ENCODE data around the gene KRTAP15-1.

Gene KRTAP15-1

GRCh38 chr21:30463713-30464112 is 23.6 kb downstream of the KRTAP15-1 start:
- Mint-ChIP-seq H3K4me3 (no peak overlapping the region), H3K36me3 (no peaks in the 10 kb centered on the region), H3K27ac (no peak overlapping the region), H3K9me3 (no peaks in the 10 kb centered on the region), H3K27me3 (peaks cover 0 to 4% of the 10 kb centered on the region in 2 donors), H3K4me1 (no peaks in the 10 kb centered on the region)
- ATAC-seq (replicated peaks) (no peak), DNase-seq (no peak)

DNA sequence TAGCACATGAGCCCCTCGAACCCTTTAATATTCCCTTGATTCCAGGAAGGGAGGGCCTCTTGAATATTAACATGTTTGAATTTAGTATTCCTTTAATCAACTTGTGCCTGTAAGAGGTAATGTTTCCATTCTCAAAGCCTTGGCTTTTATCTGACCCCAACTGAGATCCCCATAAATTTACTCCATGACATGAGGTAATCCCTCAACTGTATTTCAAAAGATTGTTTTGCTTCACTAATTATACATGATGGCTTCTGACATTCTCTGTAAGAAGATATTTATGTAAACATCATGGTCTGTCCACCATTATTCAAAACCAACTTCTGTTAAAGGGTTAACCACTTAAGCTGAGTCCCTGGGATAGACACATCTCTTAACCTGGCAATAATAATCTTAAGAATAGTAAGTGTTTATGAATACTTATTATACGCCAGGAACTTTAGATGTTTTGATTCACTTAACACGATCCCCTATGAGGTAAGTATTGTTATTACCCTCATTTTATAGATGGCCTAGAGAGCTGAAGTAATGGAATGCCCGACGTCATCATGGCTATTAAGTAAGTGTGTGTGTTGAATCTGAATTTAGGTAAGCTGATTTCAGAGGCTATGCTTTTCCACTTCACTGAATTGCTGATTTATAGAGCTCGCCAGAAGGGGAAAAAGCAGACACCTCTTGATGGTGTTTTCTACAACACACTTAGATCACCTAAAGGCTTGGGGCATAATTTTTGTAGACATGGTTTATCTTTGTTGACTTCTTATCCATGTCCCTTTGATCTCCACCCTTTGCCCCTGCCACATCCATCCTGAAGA is 29.0 kb downstream of the KRTAP15-1 start:
- Mint-ChIP-seq H3K4me3 (no peak overlapping the region), H3K4me1 (no peaks in the 10 kb centered on the region), H3K36me3 (no peaks in the 10 kb centered on the region), H3K27ac (no peak overlapping the region), H3K9me3 (peaks cover 3 to 4% of the 10 kb centered on the region in 2 donors), H3K27me3 (peaks cover 0 to 4% of the 10 kb centered on the region in 2 donors)
- DNase-seq (no peak), ATAC-seq (replicated peaks) (no peak)

DNA sequence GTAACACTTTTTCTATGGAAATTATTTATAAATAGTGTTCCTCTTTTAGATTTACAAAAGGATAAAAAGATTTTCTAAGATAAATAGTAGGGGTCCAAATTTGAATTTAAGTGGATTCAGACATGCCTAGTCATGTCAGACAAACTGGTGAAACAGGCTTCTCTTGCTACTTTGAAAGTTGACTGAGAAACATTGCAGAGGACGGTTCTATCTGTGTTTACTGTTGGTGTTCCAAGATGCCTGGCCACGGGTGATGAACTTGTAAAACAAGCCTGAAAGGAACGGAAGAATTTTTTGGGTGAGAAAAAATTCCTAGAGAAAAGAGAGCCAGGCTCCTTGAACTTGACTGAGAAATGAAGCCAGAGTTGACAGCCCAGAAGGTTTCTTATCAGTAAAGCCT is 37.9 kb downstream of the KRTAP15-1 start:
- DNase-seq (no peak), ATAC-seq (replicated peaks) (no peak)
- Mint-ChIP-seq H3K27ac (no peak overlapping the region), H3K27me3 (no peaks in the 10 kb centered on the region), H3K4me1 (no peaks in the 10 kb centered on the region), H3K4me3 (no peak overlapping the region), H3K36me3 (no peaks in the 10 kb centered on the region), H3K9me3 (no peaks in the 10 kb centered on the region)

- no peaks in the 10 kb centered on the region for H3K9me3 Mint-ChIP-seq
- H3K4me3 Mint-ChIP-seq: no peak overlapping the region
Observed at GRCh38 chr21:30479259-30479658, 39.2 kb downstream of the KRTAP15-1 start.

GRCh38 chr21:30480145-30480544 is 40.1 kb downstream of the KRTAP15-1 start, which contains the start of gene KRTAP19-1:
TSS of gene KRTAP19-1 (minus strand) at chr21:30480367. CDS start at chr21:30480317, 50 bp downstream.
- no peak within 1 kb of the TSS for H3K27ac Mint-ChIP-seq

More at GRCh38 chr21:30479259-30479658, 39.2 kb downstream of the KRTAP15-1 start:
- no peaks in the 10 kb centered on the region for H3K36me3 Mint-ChIP-seq
- DNase-seq: no peak
- H3K4me1 Mint-ChIP-seq: no peaks in the 10 kb centered on the region
- no peak overlapping the region for H3K27ac Mint-ChIP-seq
- no peak for ATAC-seq (replicated peaks)
- H3K27me3 Mint-ChIP-seq: no peaks in the 10 kb centered on the region

DNA sequence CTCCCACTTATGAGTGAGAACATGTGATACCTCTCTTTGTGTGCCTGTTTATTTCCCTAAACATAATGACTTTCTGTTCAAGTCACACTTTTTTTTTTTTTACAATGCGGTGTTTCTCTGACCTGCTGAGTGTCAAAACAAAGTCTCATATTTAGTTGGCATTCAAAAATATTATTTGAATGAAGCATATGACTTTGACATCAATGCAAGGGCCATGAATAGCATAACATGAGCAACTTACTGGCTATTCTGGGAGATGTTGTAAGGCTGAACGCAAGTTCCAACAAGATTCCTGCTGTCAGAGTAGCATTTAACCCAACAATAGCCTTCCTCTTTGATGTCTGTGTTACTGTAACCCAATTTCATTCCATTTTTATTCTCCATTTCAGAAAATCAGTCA is 42.1 kb downstream of the KRTAP15-1 start:
- Mint-ChIP-seq H3K36me3 (no peaks in the 10 kb centered on the region), H3K27ac (no peak overlapping the region), H3K9me3 (peaks cover 11 to 13% of the 10 kb centered on the region in 2 donors), H3K4me1 (no peaks in the 10 kb centered on the region), H3K27me3 (no peaks in the 10 kb centered on the region), H3K4me3 (no peak overlapping the region)
- ATAC-seq (replicated peaks) (no peak), DNase-seq (no peak)

More at GRCh38 chr21:30480145-30480544, 40.1 kb downstream of the KRTAP15-1 start, which contains the start of gene KRTAP19-1:
- Mint-ChIP-seq H3K27me3 (no peaks in the 10 kb centered on the region), H3K4me1 (no peaks in the 10 kb centered on the region), H3K9me3 (peaks cover under 1% of the 10 kb centered on the region in 2 donors), H3K36me3 (no peaks in the 10 kb centered on the region), H3K4me3 (no peak within 1 kb of the TSS)
- ATAC-seq (replicated peaks) (no peak), DNase-seq (no peak)

DNA sequence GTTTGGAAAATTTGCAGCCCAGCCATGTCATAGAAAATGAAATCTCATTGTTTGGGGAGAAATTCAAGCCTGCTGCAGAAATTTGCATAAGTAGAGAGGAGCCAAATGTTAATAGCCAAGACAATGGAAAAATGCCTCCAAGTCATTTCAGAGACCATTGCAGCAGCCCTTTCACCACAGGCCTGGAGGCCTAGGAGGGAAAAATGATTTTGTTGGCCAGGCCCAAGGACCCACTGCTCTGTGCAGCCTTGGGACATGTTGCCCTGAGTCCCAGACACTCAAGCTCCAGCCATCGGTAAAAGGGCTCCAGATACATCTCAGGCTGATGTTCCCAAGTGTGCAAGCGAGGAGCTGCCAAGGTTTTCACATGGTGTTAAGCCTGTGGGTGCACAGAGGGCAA is 46.1 kb downstream of the KRTAP15-1 start:
- Mint-ChIP-seq H3K27me3 (no peaks in the 10 kb centered on the region), H3K9me3 (peaks cover 12 to 13% of the 10 kb centered on the region in 2 donors), H3K4me1 (no peaks in the 10 kb centered on the region), H3K36me3 (no peaks in the 10 kb centered on the region), H3K27ac (no peak overlapping the region), H3K4me3 (no peak overlapping the region)
- ATAC-seq (replicated peaks): no peak
- DNase-seq: no peak

- no peak within 1 kb of the TSS for H3K27ac Mint-ChIP-seq
- no peaks in the 10 kb centered on the region for H3K4me1 Mint-ChIP-seq
- H3K4me3 Mint-ChIP-seq: no peak within 1 kb of the TSS
- ATAC-seq (replicated peaks): no peak
- no peaks in the 10 kb centered on the region for H3K36me3 Mint-ChIP-seq
- peaks cover 12 to 13% of the 10 kb centered on the region in 2 donors for H3K9me3 Mint-ChIP-seq
- DNase-seq: no peak
- H3K27me3 Mint-ChIP-seq: no peaks in the 10 kb centered on the region
Observed at GRCh38 chr21:30487336-30487735, 47.3 kb downstream of the KRTAP15-1 start, which contains the start of gene KRTAP19-2. TSS of gene KRTAP19-2 (minus strand) at chr21:30487436. CDS start at chr21:30487348, 88 bp downstream.
